ENCODE data around the gene SMYD3.

Gene SMYD3

DNA sequence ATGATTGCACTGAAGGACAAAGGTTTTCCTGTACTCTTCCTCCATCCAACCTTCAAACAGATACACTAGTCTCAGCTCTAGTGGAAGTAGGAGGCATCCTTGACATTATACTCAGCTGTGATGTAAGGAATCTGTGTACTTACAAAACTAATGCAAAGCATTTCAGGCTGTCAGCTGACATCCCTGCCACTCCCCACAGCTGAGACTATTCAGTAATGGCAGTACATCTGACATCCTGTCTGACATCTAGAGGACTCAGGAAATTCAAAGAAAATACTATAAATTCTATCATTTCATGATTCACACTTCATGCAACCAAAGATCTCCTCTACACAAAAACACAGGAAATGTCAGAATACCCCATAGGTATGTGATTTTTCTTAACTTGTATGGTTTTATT, 325.8 kb downstream of the SMYD3 start:
- no peak for DNase-seq (ENCODE audit: low spot score)
- Histone ChIP-seq H3K4me3 (no peak overlapping the region), H3K27ac (no peak overlapping the region)
- TF ChIP-seq CTCF (IDR thresholded peaks at IDR 0.05): no peak

- TF ChIP-seq CTCF (IDR thresholded peaks at IDR 0.05): no peak
- no peak overlapping the region for H3K4me3 ChIP-seq
- H3K27ac ChIP-seq: no peak overlapping the region
- no peak for DNase-seq (ENCODE audit: low spot score)
These were observed 327.7 kb downstream of the SMYD3 start for GRCh38 chr1:246179401-246179800.

GRCh38 chr1:246178717-246179311, 328.3 kb downstream of the SMYD3 start:
- no peak for TF ChIP-seq CTCF (IDR thresholded peaks at IDR 0.05)
- no peak overlapping the region for H3K4me3 ChIP-seq
- H3K27ac ChIP-seq: no peak overlapping the region
- DNase-seq (ENCODE audit: low spot score): no peak

DNA sequence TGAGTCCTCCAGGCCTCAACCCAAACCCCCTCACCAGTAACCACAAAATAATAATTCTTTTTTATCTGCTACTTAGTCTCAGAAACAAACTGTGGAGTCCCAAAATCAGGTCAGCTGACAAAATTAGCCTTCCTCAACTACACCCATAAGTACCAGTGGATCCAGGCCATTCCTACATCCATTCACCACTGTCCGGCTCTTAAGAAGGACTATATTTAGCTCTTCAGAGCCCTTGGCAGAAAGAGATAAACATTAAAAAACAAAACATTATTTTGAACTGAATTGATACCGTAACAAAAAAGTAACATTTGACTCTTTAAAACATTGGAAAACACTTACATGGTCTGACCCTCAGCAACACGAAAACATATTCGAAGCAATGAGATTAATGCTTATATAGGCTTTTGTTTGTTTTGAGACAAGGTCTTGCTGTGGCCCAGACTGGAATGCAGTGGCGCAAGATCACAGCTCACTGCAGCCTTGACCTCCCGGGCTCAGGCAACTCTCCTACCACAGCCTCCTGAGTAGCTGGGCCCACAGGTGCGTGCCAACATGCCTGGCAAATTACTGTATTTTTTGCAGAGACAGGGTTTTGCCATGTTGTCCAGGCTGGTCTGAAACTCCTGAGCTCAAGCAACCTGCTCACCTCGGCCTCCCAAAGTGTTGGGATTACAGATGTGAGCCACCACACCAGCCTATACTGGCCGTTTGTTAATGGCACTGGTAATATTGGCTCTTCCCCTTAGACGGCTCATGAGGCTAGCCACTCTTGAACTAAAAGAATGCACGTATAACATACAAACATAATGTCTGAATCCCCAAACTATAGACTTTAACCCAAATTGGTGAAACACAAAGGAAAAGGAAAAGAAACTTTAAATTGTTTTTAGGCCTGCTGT, 330.7 kb downstream of the SMYD3 start:
- DNase-seq (ENCODE audit: low spot score): no peak
- Histone ChIP-seq H3K27ac (no peak overlapping the region), H3K4me3 (no peak overlapping the region)
- TF ChIP-seq CTCF (IDR thresholded peaks at IDR 0.05): no peak

- H3K27ac ChIP-seq: no peak overlapping the region
- H3K4me3 ChIP-seq: no peak overlapping the region
- no peak for TF ChIP-seq CTCF (IDR thresholded peaks at IDR 0.05)
- no peak for DNase-seq (ENCODE audit: low spot score)
These were observed 336.4 kb downstream of the SMYD3 start for GRCh38 chr1:246170574-246171261.

DNA sequence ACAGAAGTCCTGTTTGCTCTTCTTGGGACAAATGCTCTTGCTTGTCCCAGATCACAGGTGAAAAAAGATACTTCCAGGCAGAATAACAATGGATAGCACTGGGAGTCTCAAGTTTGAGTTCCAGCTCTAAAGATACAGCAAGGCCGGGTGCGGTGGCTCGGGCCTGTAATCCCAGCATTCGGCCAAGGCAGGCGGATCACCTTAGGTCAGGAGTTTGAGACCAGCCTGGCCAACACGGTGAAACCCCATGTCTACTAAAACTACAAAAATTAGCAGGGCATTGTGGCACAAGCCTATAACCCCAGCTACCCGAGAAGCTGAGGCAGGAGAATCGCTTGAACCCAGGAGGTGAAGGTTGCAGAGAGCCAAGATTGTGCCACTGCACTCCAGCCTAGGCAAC, 337.6 kb downstream of the SMYD3 start:
- no peak overlapping the region for H3K4me3 ChIP-seq
- no peak for DNase-seq (ENCODE audit: low spot score)
- TF ChIP-seq CTCF (IDR thresholded peaks at IDR 0.05): no peak
- no peak overlapping the region for H3K27ac ChIP-seq

Measured in coronary artery (tissue), 2 donors.